GM21528 (cell line): ENCODE measurements around the gene SNRPD1.
"Not testable (repeated sequence)": the region's sequence is repeated elsewhere in the genome, so short reads cannot be mapped to it uniquely, and the experiment has no call there.

Source experiments
- ATAC-seq: cut with Tn5 transposase; IDR thresholded peaks from one replicate; pipeline ENCODE4 v1.9.1; 2021; ENCODE audit warnings: mild to moderate bottlenecking, moderate library complexity; ENCODE audit not compliant: unreplicated experiment, low FRiP score

The SNRPD1 gene

DNA sequence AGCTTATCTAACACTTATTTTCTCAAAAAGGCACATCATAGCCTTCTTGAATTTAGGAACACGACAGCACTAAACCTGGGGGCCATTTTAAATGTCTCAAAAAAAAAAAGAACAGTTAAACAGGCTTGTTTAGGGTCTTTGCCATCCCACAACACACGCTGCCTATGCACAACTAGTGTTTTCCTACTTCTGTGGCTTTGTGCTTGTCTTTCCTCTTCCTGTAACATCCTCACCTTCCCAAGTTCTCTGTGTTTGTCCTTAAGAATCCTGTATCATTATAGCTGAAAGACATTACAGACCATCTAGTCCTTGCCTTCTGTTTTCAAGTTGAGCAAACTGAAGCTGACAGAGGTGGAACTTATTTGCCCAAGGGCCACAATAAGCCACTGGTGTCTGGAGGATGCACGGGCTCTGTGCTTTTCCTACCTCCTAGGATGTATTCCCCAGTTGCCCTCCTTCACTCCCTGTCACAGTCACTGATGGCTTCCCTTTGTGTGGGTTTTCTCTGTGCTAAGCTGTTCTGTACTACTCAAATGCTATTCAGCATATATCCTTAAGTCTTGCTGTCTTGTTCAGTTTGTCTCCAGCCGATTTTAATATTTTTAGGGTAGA is 22.6 kb downstream of the SNRPD1 start:
- no peak for ATAC-seq

DNA sequence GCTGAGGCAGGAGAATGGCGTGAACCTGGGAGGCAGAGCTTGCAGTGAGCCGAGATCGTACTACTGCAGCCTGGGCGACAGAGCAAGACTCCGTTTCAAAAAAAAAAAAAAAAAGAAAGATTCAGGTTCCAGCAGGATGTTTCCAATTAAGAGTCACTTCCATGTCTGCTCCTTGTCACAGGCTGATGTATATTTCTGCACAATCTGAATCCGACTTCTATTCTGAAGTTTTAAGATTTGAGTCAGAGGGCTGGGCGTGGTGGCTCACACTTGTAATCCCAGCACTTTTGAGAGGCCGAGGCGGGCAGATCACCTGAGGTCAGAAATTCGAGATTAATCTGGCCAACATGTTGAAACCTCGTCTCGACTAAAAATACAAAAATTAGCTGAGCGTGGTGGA is 24.7 kb downstream of the SNRPD1 start:
- ATAC-seq: no peak

DNA sequence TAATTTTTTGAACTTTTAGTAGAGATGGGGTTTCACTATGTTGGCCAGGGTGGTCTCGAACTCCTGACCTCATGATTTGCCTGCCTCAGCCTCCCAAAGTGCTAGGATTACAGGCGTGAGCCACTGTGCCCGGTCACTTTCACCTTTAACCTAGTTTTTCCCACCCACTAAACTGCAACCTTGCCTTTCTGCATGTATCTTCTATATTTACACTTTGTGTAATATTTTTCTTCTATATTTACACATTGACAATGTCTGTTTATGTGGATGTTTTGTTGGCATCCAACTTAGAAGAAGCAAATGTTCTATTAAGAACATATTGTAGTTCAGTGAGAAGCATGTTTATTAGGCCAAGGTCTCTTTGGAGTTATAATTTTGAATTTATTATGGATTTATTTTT is 26.7 kb downstream of the SNRPD1 start:
- no peak for ATAC-seq

DNA sequence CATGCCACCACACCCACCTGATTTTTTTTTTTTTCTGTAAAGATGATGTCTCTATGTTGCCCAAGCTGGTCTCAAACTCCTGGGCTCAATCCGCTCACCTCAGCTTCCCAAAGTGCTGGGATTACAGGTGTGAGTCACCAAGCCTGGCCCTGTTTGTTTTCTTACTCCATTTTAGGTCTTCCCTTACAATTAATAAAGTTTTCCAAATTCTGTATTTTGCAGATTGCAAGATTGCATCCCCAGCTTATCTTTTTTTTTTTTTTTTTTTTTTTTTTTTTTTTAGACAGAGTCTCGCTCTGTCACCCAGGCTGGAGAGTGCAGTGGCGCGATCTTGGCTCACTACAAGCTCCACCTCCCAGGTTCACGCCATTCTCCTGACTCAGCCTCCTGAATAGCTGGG is 28.3 kb downstream of the SNRPD1 start:
- ATAC-seq: not testable (repeated sequence)

DNA sequence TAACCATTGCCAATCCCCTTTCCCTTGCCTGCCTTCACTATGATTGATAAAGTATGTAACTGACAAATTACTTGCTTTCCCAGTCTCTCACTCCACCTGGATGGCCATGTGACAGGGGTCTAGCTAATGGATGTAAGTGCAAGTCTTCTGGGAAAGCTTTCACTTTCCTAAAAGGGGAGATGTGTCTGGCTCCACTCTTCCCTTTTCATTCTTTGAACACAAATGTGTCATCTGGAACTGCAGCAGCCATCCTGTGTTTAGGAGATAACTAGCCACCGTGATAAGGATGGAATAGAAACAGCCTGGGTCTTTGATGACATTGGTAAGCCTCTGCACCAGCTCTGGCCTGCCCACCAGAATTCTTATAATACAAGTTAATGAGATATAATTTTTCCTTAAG is 38.2 kb downstream of the SNRPD1 start:
- ATAC-seq: no peak

GRCh38 chr18:21652073-21652472 is 40.0 kb downstream of the SNRPD1 start:
- ATAC-seq: no peak

- no peak for ATAC-seq
Observed at GRCh38 chr18:21653361-21653760, 41.2 kb downstream of the SNRPD1 start.

- no peak for ATAC-seq
Observed at GRCh38 chr18:21656402-21656801, 44.3 kb downstream of the SNRPD1 start.

DNA sequence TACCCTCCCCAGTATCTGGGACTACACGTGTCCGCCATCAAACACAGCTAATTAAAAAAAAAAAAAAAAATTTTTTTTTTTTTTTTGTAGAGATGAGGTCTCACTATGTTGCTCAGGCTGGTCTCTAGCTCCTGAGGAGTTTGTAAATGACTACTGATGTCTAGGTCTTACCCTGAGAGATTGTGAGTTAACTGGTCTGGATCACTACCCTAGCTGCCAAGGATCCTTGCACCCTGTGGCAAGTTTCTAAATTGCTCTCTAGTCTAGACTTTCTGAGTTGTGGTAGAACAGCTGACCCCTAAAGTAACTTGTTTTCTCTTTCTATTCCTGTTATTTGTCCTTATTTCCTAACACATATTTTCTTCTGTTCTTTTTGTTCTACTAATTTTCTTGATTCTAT is 48.0 kb downstream of the SNRPD1 start:
- no peak for ATAC-seq

DNA sequence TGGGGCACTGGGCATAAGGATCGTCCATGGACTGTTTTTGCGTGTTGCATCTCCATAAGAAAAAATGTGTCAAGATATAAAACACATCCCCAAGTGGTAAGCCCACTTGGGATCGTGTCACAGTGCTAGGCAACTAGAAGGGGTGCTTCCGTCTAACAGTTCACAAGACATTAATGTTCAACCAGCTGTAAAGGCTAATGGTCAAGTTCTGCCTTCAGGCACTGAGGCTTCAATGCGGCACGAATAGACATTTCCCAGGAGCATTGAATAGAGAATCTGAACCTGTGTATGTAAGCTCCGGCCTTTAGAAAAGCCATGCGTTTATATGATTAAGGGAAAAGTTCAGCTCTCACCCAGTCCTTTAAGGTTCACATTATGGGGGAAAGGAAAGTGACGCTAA is 50.5 kb downstream of the SNRPD1 start:
- no peak for ATAC-seq

DNA sequence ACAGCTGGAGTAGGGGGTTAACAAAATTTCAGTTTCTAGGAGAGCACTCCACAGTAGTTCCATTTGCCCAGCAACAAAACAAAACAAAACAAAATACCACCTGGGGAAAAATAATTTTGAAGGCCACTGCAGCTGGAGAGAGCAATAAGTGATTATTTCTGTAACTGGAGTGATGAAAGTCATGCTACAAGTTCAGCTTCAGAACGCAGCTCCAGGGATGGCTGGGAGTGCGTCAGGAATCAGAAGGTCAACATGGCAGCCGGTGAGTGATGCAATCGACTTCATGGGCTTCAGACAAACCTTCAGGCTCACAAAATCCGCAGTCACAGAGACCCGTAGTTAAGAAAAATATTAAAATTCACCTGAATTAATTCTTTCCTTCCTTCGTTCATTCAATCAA is 51.5 kb downstream of the SNRPD1 start:
- ATAC-seq: no peak

- no peak for ATAC-seq
Observed at GRCh38 chr18:21664069-21664468, 52.0 kb downstream of the SNRPD1 start.

- no peak for ATAC-seq
Observed at GRCh38 chr18:21669736-21670285, 57.7 kb downstream of the SNRPD1 start.

GRCh38 chr18:21672521-21673267 is 60.6 kb downstream of the SNRPD1 start:
- ATAC-seq: no peak

DNA sequence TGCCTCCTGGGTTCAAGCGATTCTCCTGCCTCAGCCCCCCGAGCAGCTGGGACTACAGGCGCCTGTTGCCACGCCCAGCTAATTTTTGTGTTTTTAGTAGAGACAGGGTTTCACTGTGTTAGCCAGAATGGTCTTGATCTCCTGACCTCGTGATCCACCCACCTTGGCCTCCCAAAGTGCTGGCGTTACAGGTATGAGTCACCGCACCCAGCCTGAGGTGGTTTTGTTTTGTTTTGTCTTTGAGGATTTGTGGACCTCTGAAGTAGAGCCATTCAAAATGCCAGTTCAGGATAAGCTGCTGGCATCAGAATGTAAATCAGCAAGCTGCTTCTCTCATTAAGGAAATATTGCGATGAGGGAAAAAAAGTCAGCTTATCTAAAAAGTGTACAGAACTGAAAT is 63.2 kb downstream of the SNRPD1 start:
- not testable (repeated sequence) for ATAC-seq

- ATAC-seq: no peak
Observed at GRCh38 chr18:21678859-21679258, 66.7 kb downstream of the SNRPD1 start.

- ATAC-seq: no peak
Observed at GRCh38 chr18:21680161-21680560, 68.0 kb downstream of the SNRPD1 start.

DNA sequence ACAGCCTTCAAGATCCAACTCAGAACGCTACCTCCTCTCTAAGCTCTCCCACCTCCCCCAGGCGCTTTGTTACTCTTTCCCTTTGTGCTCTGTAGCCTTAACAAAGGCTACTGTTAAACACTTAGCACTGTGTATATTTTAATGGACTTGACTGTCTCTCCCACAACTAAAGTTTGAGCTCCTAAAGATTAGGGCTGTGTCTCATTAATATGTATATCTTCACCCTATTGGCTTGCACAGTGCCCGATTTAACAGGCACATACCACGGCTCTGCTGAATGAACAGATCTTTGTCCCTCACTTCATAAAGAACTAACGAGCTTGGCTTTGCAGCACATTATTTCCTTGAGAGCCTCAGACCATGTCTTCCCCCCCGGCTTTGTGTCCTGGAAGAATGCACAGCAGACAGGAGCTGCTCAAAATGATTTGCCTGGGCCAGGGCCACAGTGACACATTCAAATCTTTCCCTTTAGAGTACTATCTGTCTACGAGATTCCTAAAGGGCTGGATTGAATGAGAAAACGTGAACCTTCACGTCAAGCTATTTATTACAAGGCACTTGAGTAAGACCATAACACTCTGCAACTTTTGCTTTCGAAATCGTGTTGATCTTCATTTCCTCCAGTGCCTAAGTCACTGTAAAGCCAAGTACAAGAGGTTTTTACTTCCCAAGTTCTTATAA is 70.4 kb downstream of the SNRPD1 start:
- peak; percentile 48 for ATAC-seq
